Thoracic aorta (tissue), 2 donors: ENCODE results near the gene LGALS3BP. TPM values are rescaled to one million over a fixed set of nuclear protein-coding genes. Genes with fewer than 3 reads are reported as not detected.

Source experiments
- ATAC-seq: fragments of 150-250 bp; one replicate; pipeline ENCODE4 v1.8.0; 2017; ENCODE audit warnings: low read depth; ENCODE audit not compliant: insufficient number of reproducible peaks, low FRiP score
- DNase-seq: peaks from one replicate; pipeline ENCODE4 v3.0.0-alpha.2; 2020; ENCODE audit warnings: low spot score
- H3K27ac ChIP-seq, 2 donors: fragments of 200-600 bp; sonication (generic); 1 replicate in 1 of 2; 2 replicates in 1 of 2; pipeline ENCODE4 v1.5.1; 2016; ENCODE audit warnings: mild to moderate bottlenecking in 2 of 2, moderate library complexity in 2 of 2
- H3K27me3 ChIP-seq: fragments of 200-600 bp; sonication (generic); replicated peaks from 2 replicates; pipeline ENCODE4 v1.6.0; 2016; ENCODE audit warnings: mild to moderate bottlenecking; ENCODE audit not compliant: insufficient read depth
- H3K36me3 ChIP-seq: fragments of 200-600 bp; sonication (generic); one replicate; pipeline ENCODE4 v1.5.1; 2016
- H3K4me1 ChIP-seq, 2 donors: fragments of 200-600 bp; sonication (generic); 1 replicate in 1 of 2; 2 replicates in 1 of 2; pipeline versions ENCODE4 v1.5.1 to v1.6.0; 2016; ENCODE audit warnings: low read depth in 2 of 2, mild to moderate bottlenecking in 1 of 2; ENCODE audit not compliant: control insufficient read depth in 1 of 2
- H3K4me3 ChIP-seq: fragments of 200-600 bp; sonication (generic); 2 replicates; pipeline ENCODE4 v1.5.1; 2016; ENCODE audit warnings: mild to moderate bottlenecking
- H3K9me3 ChIP-seq: fragments of 200-600 bp; sonication (generic); 2 replicates; pipeline ENCODE4 v1.5.1; 2016
- CTCF ChIP-seq: fragments of 200-600 bp; sonication (generic); IDR thresholded peaks from one replicate; pipeline ENCODE4 v1.5.1; 2019; ENCODE audit warnings: antibody characterized with exemption
- total RNA-seq, 2 donors: library from RNA; depleted of rRNA; stranded (reverse); fragments of >200 nt; gene quantifications; one replicate each; pipeline versions ENCODE4 v1.1.0 to v1.2.3, GENCODE V29; 2016

The LGALS3BP gene
- total RNA-seq, 2 donors from 2014 or later: 205 to 308 TPM

GRCh38 chr17:78990349-78991016 is 10.8 kb upstream of the LGALS3BP start:
- DNase-seq: no peak
- Histone ChIP-seq H3K9me3 (no peaks in the 10 kb centered on the region), H3K27me3 (no peaks in the 10 kb centered on the region), H3K36me3 (peaks cover 30% of the 10 kb centered on the region), H3K4me1 (peaks cover 5 to 41% of the 10 kb centered on the region in 2 donors), H3K27ac (no peak overlapping the region), H3K4me3 (no peak overlapping the region)
- no peak for TF ChIP-seq CTCF
- no peak for ATAC-seq

- ATAC-seq (no peak), DNase-seq (no peak)
- H3K9me3 ChIP-seq: no peaks in the 10 kb centered on the region
- peaks cover 5 to 31% of the 10 kb centered on the region in 2 donors for H3K4me1 ChIP-seq
- H3K27ac ChIP-seq: no peak overlapping the region
- peaks cover 12% of the 10 kb centered on the region for H3K36me3 ChIP-seq
- H3K4me3 ChIP-seq: no peak overlapping the region
- H3K27me3 ChIP-seq: no peaks in the 10 kb centered on the region
- TF ChIP-seq CTCF: no peak
Measured at GRCh38 chr17:78988152-78988551, 8.4 kb upstream of the LGALS3BP start.

GRCh38 chr17:78986649-78987328 is 7.1 kb upstream of the LGALS3BP start:
- H3K27ac ChIP-seq: peak overlapping the region; percentile 47 to 54
- TF ChIP-seq CTCF: no peak
- peak overlapping the region; percentile 61 for H3K4me3 ChIP-seq
- peaks cover 5 to 27% of the 10 kb centered on the region in 2 donors for H3K4me1 ChIP-seq
- DNase-seq (no peak), ATAC-seq (peak; percentile 16)
- no peaks in the 10 kb centered on the region for H3K27me3 ChIP-seq
- no peaks in the 10 kb centered on the region for H3K9me3 ChIP-seq
- H3K36me3 ChIP-seq: peaks cover 10% of the 10 kb centered on the region

GRCh38 chr17:78986048-78986648 is 6.4 kb upstream of the LGALS3BP start:
- H3K36me3 ChIP-seq: peaks cover 5% of the 10 kb centered on the region
- peaks cover 5 to 27% of the 10 kb centered on the region in 2 donors for H3K4me1 ChIP-seq
- peak overlapping the region; percentile 47 to 54 for H3K27ac ChIP-seq
- peak overlapping the region; percentile 61 for H3K4me3 ChIP-seq
- no peaks in the 10 kb centered on the region for H3K27me3 ChIP-seq
- H3K9me3 ChIP-seq: no peaks in the 10 kb centered on the region
- ATAC-seq (no peak), DNase-seq (no peak)
- no peak for TF ChIP-seq CTCF

GRCh38 chr17:78985395-78985794 is 5.7 kb upstream of the LGALS3BP start:
- H3K36me3 ChIP-seq: no peaks in the 10 kb centered on the region
- peaks cover 5 to 28% of the 10 kb centered on the region in 2 donors for H3K4me1 ChIP-seq
- no peak overlapping the region for H3K4me3 ChIP-seq
- no peaks in the 10 kb centered on the region for H3K27me3 ChIP-seq
- no peak overlapping the region for H3K27ac ChIP-seq
- H3K9me3 ChIP-seq: no peaks in the 10 kb centered on the region
- no peak for TF ChIP-seq CTCF
- DNase-seq: no peak
- no peak for ATAC-seq
